ENCODE results near the gene OAS3. TPM values are rescaled to one million over a fixed set of nuclear protein-coding genes. Genes with fewer than 3 reads are reported as not detected.
"Not testable (repeated sequence)": the region's sequence is repeated elsewhere in the genome, so short reads cannot be mapped to it uniquely, and the experiment has no call there.

Gene OAS3
- polyA plus RNA-seq, 4 donors = 8.3 to 11.0 (median 10.3) TPM

DNA sequence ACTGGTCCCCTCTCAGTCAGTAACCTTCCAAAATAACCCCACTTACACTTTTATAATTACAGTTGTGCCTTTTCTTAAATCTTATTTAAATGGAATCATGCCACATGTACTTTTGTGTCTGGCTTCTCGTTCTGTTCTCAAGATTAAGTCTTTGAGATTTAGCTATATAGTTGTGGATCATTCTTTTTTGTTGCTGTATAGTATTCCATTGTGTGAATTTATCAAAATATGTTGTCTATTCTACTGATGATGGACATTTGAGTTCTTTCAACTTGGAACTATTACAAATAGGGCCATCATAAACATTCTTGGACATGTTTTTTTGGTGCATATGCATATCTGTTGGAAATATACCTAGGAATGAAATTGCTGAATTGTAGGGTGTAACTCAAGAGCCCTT lies 9.0 kb downstream of the OAS3 start:
- DNase-seq (ENCODE audit: low read depth in 4 of 4, low spot score in 3 of 4) = no peak

GRCh38 chr12:112947761-112948160 lies 9.5 kb downstream of the OAS3 start:
- no peak for DNase-seq (ENCODE audit: low read depth in 4 of 4, low spot score in 3 of 4)

GRCh38 chr12:112948806-112949205 lies 10.5 kb downstream of the OAS3 start:
- DNase-seq (ENCODE audit: low read depth in 4 of 4, low spot score in 3 of 4) = no peak

DNA sequence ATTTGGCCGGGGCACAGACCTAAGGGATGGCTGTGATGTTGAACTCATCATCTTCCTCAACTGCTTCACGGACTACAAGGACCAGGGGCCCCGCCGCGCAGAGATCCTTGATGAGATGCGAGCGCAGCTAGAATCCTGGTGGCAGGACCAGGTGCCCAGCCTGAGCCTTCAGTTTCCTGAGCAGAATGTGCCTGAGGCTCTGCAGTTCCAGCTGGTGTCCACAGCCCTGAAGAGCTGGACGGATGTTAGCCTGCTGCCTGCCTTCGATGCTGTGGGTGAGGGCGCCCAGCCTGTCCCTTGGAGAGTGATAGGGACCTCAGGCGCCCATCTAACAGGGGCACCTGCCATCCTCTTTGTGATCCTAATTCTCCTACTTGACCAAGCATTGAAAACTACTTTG lies 12.4 kb downstream of the OAS3 start:
- DNase-seq (ENCODE audit: low read depth in 4 of 4, low spot score in 3 of 4) = no peak

- not testable (repeated sequence) for DNase-seq (ENCODE audit: low read depth in 4 of 4, low spot score in 3 of 4)
These were observed 18.9 kb downstream of the OAS3 start for GRCh38 chr12:112957125-112957524.

DNA sequence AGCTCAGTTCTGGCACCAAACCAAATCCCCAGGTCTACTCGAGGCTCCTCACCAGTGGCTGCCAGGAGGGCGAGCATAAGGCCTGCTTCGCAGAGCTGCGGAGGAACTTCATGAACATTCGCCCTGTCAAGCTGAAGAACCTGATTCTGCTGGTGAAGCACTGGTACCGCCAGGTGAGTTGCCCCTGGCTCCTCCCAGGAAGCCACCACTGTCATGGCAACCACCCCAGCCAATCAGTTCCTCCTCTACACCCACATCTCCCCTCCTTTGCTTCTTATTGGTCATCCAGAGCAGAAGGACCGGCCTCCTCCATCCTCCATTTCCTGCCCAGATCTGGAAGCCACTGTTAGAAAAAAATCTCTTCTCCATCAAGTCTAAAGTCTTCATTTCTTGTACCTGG lies 22.8 kb downstream of the OAS3 start:
- DNase-seq (ENCODE audit: low read depth in 4 of 4, low spot score in 3 of 4) = no peak

- DNase-seq (ENCODE audit: low read depth in 4 of 4, low spot score in 3 of 4) = no peak
These were observed 23.3 kb downstream of the OAS3 start for GRCh38 chr12:112961536-112961935.

DNA sequence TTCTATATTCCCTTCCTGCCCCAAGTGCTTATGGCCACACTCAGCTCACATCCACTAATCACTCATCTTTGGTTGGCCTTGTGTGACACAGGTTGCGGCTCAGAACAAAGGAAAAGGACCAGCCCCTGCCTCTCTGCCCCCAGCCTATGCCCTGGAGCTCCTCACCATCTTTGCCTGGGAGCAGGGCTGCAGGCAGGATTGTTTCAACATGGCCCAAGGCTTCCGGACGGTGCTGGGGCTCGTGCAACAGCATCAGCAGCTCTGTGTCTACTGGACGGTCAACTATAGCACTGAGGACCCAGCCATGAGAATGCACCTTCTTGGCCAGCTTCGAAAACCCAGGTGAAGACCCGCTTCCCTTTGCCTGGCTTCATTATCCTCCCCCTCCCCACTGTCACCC lies 24.3 kb downstream of the OAS3 start:
- DNase-seq (ENCODE audit: low read depth in 4 of 4, low spot score in 3 of 4) = no peak

GRCh38 chr12:112963227-112963861 lies 25.1 kb downstream of the OAS3 start:
- DNase-seq (ENCODE audit: low read depth in 4 of 4, low spot score in 3 of 4) = no peak

DNA sequence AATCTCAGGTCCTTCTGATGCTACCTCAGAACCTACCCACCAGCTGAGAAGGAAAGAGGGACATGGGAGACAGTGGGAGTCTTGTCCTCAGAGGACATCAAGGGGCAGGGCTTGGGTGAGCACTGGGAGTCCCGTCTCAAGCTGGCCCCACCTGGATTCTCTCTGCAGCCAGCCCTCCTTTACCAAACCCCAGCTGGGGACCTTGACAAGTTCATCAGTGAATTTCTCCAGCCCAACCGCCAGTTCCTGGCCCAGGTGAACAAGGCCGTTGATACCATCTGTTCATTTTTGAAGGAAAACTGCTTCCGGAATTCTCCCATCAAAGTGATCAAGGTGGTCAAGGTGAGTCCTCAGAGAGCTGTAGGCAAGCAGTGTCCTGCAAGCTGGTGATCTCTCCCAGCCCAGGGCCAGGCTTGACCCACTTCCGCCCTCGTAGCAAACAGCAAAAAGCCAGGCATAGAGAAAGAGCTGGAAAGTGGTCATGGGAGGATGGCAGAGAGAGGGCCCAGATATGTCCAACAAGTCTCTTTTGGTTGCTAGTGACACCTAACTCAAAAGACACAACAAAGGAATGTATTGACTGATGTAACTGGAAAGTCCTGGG lies 25.9 kb downstream of the OAS3 start:
- no peak for DNase-seq (ENCODE audit: low read depth in 4 of 4, low spot score in 3 of 4)

GRCh38 chr12:112964915-112965314 lies 26.6 kb downstream of the OAS3 start:
- no peak for DNase-seq (ENCODE audit: low read depth in 4 of 4, low spot score in 3 of 4)

DNA sequence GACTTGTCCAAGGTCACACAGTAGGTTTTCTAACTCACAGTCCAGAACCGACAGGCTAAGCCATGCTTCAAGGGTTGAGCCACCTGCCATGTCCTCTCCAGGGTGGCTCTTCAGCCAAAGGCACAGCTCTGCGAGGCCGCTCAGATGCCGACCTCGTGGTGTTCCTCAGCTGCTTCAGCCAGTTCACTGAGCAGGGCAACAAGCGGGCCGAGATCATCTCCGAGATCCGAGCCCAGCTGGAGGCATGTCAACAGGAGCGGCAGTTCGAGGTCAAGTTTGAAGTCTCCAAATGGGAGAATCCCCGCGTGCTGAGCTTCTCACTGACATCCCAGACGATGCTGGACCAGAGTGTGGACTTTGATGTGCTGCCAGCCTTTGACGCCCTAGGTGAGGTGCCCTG lies 27.4 kb downstream of the OAS3 start:
- no peak for DNase-seq (ENCODE audit: low read depth in 4 of 4, low spot score in 3 of 4)

DNA sequence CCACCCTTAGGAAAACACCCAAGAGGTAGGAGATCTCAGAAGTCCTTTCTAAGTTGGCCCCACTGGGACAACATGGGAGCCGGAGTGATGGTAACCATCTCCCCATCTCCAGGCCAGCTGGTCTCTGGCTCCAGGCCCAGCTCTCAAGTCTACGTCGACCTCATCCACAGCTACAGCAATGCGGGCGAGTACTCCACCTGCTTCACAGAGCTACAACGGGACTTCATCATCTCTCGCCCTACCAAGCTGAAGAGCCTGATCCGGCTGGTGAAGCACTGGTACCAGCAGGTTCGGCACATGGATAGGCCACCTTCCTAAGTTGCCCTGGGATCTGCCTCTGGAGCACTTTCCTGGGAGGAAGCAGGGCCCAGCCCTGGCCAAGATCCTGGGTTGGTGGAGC lies 29.0 kb downstream of the OAS3 start:
- DNase-seq (ENCODE audit: low read depth in 4 of 4, low spot score in 3 of 4) = no peak

- no peak for DNase-seq (ENCODE audit: low read depth in 4 of 4, low spot score in 3 of 4)
These were observed 29.6 kb downstream of the OAS3 start for GRCh38 chr12:112967858-112968257.

GRCh38 chr12:112969547-112970306 lies 31.5 kb downstream of the OAS3 start:
- DNase-seq (ENCODE audit: low read depth in 4 of 4, low spot score in 3 of 4) = no peak

GRCh38 chr12:112970391-112970790 lies 32.1 kb downstream of the OAS3 start:
- no peak for DNase-seq (ENCODE audit: low read depth in 4 of 4, low spot score in 3 of 4)

- DNase-seq (ENCODE audit: low read depth in 4 of 4, low spot score in 3 of 4) = no peak
These were observed 33.0 kb downstream of the OAS3 start for GRCh38 chr12:112971248-112971647.

DNA sequence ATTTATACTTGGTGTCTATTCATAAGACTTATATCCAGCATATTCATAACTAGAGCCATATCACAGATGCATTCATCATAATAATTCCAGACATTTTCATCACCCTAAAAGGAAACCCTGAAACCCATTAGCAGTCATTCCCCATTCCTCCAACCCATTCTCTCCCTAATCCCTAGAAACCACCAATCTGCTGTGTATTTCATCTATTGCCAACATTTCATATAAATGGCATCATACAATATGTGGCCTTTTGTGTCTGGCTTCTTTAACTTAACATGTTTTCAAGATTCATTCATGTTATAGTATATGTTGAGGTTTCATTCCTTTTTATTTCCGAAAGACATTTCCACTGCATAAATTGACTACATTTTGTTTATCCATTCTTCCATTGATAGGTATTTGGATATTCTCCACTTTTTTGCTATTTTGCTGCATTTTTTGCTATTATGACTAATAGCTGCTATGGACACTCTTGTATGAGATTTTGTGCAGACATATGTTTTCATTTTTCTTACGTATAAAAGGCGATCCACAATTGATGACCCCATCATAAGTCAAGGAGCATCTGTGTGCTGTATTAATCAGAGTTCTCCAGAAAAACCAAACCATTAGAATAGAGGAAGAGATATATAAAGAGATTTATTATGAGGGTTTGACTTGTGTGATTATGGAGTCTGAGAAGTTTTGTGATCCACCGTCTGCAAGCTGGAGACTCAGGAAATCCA lies 34.9 kb downstream of the OAS3 start:
- no peak for DNase-seq (ENCODE audit: low read depth in 4 of 4, low spot score in 3 of 4)

- no peak for DNase-seq (ENCODE audit: low read depth in 4 of 4, low spot score in 3 of 4)
These were observed 35.6 kb downstream of the OAS3 start for GRCh38 chr12:112973818-112974231.

DNA sequence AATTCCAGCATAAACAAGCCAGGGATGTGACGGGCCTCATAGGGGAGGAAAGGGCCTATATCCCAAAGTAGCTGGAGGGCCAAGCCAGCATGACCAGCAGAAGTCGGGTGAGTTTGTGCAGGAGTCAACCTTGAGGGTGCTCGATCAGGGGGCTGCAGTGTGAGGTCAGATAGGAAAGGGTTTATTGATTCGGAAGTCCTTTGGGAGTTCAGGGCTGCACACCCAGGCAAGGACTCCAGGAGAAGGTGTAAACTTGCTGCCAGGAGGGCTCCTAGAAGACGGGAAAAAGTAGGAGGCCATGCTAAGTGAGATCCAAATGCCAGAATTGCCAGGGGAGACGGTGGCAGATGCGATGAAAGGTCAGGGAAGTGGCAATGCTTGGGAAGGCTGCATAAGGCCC lies 36.6 kb downstream of the OAS3 start:
- DNase-seq (ENCODE audit: low read depth in 4 of 4, low spot score in 3 of 4) = no peak

DNA sequence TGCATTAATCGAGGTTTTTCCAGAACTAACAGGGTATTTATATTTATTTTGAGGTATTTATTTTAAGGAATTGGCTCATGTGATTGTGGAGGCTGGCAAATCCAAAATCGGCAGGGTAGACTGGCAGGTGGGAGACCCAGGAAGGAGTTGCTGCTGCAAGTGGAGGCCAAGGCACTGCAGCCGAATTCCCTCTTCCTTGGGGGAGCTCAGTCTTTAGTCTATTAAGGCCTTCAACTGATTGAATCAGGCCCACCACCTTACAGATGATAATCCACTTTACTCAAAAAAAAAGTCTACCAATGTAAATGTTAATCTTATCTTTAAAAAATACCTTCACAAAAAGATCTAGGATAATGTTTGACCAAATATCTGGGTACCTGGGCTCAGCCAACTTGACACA lies 38.9 kb downstream of the OAS3 start:
- no peak for DNase-seq (ENCODE audit: low read depth in 4 of 4, low spot score in 3 of 4)

All from right renal pelvis (tissue), 4 donors.